ENCODE data around the gene CAPN2.

Gene CAPN2

GRCh38 chr1:223761411-223761810 is 49.1 kb downstream of the CAPN2 start:
- DNase-seq, result no peak

- no peak for DNase-seq
These were observed 50.9 kb downstream of the CAPN2 start for GRCh38 chr1:223763251-223763650.

GRCh38 chr1:223763881-223764280 is 51.5 kb downstream of the CAPN2 start:
- DNase-seq, result no peak

GRCh38 chr1:223765036-223765718 is 52.8 kb downstream of the CAPN2 start:
- DNase-seq, result no peak

GRCh38 chr1:223765719-223766340 is 53.5 kb downstream of the CAPN2 start:
- DNase-seq, result no peak

- DNase-seq, result no peak
These were observed 58.4 kb downstream of the CAPN2 start for GRCh38 chr1:223770621-223771315.

DNA sequence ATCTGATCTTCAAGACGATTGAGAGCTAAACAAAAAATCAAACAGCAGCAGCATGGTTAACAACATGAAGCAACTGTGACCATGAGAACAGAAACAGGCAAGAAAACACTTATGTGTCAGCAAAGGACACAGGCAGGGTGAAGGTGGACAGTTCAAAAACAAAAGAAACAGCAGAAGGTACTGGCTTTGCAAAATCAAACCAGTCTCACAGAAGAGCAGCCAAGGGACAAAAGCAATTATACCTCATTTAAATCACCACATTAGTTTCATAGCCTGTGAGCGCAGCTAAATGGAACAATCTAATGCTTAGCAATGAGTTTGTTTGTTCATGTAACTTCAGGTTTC is 59.1 kb downstream of the CAPN2 start:
- DNase-seq, result no peak

DNA sequence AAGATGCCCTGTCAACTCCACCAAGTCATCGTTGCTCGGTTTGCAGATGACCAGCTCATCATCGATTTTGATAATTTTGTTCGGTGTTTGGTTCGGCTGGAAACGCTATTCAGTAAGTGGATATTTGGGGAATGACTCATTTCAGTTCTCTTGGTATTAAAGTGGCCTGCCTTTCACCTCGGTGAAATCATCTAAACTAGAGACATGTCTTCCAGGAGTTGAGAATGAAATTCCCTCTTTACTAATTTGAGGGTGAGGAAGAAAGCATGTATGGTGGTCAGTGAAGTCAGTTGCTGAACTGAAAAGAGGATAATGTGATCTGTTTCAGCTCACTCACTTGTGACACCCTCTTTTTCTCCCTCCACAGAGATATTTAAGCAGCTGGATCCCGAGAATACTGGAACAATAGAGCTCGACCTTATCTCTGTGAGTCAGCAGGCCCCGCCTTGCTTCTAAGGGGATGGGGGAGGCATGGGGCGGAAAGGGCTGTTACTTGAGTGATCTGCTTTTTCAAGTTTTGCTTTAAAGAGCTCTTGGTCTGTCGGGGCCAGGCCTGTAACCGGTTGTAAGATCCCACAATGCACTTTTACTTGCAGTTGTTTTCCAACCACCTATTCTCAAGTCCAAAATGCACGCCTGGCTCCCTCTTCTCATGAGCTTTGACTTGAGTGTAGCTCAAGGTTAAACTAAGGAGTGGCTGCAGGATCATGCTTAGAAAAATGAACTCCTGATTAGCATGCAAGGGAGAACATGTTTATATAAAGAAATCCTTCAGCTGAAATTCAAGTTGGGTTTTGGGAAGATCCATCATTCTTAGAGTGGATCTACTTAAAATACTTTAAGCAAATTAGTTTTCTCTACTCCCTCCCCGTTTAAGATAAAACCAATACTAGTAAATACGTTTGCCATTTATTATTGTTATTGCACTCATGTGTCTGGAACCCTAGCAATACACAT is 59.8 kb downstream of the CAPN2 start:
- DNase-seq, result no peak

DNA sequence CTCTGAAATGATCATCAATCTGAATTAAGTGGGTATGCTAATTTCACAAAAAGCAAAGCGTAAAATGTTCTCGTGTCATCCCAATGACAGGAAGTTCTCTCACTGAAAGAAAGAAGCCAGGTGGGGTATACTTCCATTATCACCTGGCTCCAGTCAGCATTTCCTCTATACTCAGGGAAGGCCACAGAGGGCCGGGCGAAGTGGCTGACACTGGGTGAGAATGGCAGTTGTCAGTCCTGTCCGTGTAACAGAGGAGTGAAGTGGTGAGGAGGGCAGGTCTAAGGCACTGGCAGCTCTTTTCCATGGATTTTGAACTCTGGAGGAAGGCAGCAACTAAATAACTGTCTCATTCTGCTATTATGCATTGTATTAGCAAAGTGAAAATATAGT is 60.4 kb downstream of the CAPN2 start:
- no peak for DNase-seq

GRCh38 chr1:223774134-223774814 is 61.9 kb downstream of the CAPN2 start:
- DNase-seq, result no peak

GRCh38 chr1:223775054-223775453 is 62.7 kb downstream of the CAPN2 start:
- DNase-seq, result no peak

DNA sequence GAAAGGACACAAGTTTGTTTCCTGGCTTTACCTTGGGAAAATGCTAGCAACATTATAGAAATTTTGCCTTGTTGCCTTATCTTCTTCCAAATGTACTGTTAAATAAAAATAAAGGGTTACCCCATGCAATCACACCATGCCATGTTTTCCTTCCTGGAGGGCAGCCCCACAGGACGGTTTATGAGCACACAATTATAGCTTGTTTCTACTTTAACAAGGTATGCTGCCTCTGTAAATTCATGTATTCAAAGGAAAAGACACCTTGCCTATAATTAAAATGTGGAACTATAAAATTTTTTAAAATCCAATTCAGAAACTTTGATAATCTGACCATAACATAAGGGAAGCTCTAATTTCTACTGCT is 63.4 kb downstream of the CAPN2 start:
- no peak for DNase-seq

GRCh38 chr1:223776075-223776814 is 63.9 kb downstream of the CAPN2 start:
- DNase-seq, result no peak

DNA sequence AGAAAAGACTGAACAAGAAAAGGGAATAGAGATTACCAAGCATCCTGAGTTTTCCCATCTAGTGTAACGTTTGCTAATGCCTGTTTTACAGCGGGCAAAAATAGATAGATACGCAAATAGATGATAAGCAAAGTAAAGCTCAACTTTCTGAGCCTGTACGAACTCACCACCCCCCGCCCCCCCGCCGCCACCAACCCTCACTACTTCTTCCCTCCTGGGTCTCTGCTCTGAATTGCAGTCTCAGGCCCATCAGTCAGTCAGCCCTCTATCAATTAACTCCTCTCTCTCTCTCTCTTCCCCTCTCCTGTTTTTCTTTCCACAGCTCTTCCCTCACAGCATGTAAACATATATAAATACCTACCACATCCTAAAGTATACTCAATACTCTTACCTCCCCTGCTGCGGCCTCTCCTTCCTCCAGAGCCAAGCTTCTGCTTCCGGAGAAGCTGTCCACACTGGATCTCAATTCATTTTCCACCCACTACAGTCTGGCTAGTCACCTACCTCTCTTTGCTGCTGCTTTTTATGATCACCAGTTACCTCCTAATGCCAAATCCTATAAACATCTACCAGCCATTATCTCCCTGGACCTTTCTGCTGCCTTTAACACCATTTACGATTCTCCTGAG is 64.6 kb downstream of the CAPN2 start:
- no peak for DNase-seq

DNA sequence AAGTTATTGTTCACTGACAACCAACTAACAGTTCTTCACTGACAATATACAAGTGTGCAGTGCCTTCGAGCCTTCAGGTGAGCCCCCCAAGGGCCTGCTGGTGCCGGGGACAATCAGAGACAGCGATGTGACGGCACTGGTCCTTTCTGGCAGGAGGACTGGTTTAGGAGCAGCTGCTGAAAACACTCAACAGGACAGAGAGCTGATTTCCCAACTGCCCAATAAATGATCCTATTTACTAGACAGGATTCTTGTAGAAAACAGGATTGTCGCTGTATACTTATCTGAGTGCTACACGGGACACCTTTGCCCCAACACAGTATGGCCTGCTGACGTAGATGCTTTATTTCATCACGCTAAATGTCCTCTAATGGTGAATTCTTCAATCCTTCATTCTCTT is 68.0 kb downstream of the CAPN2 start:
- DNase-seq, result no peak

- DNase-seq, result no peak
These were observed 68.6 kb downstream of the CAPN2 start for GRCh38 chr1:223780949-223781348.

DNA sequence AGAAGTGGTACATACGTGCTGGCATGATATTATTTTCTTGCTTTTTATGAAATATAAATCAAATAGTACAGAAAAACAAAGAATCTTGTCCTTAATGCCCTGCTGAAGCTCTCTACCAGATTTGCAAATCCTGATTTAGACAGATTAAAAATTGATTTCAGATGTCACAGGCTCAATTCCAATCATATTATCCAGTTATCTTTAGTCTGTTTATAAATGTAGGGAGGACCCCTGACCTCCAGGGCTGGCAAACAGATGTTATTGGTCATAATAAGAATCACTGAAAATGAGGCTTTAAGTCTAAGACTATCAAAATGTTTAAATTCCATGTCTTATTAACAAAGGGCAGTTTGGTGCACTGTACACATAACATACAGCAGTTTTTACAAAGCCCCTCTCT is 71.3 kb downstream of the CAPN2 start:
- DNase-seq, result no peak

DNA sequence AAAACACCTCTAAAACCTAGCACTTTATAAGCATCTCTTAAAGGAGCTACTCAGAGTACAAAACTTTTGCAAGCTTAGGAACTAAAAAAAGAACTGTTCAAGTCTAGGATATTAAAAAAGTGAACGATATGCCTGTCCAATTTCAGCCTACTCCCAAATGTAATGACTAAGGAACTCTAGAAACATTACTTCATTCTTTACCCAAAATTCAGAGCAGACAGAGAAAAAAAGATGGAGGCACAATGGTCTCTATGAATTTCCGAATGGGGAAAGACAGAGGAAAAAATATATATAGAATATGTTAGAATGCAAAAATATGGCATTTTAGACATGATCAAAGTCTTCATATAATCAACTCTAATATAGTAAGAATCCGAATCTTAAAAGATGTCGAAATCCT is 72.2 kb downstream of the CAPN2 start:
- DNase-seq, result no peak

- DNase-seq, result no peak
These were observed 73.5 kb downstream of the CAPN2 start for GRCh38 chr1:223785808-223786207.

DNA sequence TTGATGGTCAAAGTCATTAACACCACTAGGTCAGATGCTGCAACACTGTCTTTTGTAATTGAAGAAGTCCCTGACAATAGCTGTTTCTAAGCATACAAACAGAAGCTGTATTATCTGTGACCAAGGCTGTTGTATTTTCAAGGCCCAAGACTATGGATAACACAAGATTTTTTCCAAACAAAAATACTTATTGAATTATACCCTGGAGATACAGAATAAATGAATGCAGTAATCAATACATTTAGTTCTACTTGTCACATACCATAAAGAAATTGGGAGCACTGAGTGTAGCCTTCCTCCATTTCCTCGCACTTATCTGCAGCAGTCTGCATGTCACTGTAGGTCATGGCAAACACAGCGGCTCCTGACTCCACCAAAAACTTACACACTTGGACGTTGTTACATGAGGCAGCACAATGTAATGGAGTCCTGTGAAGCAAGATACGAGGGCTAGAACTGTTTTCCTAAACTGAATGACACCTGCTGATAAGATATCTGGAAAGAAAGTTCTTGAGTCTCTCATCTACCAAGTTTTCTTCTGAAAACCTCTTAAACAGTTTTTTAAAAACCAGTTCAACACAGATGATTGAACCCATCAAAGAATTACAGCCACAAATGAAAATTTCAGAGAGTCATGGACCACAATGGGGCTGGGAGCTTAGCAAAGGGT is 76.5 kb downstream of the CAPN2 start:
- no peak for DNase-seq

- DNase-seq, result no peak
These were observed 79.7 kb downstream of the CAPN2 start for GRCh38 chr1:223792046-223792445.
